GM19193 (cell line): Measurements from ENCODE around the gene EXOC6B.

Source experiments
- POLR2A ChIP-seq: IDR thresholded peaks from 4 replicates; pipeline ENCODE4 v1.6.1; 2011; ENCODE audit not compliant: insufficient read depth, insufficient read length; ENCODE audit errors: extremely low read depth

EXOC6B gene

DNA sequence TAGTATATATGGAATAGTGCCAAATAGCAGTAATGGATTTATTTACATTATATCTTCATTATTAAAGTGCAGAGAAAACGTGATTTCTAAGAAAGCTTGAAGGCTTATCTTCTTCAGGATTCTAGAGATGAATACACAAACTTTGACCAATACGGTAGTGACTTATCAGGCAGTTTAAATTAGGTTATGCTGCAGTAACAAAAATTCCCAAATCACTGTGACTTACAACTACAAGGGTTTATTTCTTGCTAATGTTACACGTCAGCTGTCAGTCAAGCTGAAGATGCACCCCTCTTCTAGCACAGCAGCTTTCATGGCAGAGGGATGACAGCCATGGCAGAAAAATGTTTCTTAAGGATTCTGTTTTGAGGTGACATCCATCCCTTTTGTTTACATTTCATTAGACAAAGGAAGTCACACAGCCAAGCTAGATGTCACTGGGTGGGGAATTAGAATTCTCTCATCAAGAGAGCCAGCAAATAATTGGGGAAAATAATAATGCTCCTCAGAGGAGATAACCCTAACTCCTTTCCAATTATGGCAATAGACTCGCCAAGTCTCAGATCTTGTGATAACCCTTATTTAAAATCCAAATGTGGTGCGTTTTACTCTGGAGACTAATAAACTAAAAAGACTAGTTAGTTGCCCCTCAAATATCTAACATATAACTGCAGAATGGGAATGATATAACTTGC lies 409.9 kb downstream of the EXOC6B start:
- TF ChIP-seq POLR2A, result no peak

DNA sequence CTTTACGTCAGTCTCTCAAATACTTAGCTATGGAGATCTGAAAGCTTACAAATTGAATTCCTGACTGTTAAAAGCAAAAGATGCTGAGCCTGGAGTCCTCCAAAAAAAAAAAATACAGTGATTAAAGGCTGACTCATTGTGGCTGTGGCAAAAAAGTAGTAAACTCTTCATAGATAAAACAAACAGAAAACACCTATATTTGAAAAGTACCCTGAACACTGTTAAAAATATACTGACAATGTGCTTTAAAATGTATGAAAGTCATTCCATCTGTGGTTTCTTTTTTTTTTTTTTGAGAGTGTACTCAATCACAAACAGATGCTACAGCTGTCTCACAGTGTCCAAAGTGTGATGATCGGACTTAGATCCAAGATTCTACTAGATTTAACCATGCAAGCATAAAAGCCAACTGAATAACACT lies 410.6 kb downstream of the EXOC6B start:
- TF ChIP-seq POLR2A, result no peak

DNA sequence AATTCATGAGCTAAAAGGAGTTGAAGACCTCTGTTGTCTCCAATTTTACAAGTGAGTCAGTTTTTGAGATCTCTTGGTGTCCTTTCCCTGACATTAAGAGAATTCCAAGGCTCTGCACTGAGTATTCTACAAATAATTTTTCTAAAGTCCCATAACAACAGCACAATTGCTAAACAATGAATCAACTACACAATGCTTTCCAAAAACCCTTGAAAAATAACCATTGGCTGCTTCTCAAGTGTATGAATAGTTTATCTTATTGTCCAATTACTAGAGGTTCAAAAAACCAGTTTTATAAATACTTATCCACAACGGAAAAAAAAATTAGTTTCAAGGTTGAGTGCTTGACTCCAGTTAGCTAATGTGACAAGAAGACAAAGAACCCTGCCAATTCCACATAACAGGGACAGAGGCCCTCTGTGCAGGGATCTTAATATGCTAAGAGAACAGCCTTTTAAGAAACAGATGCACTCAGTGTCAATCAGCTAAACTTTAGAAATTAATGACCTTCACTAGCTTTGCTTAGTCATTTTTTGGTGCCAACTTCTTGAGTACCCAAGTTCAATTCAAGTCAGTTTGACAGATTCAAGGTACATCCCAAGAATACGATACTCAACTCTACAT lies 411.6 kb downstream of the EXOC6B start:
- TF ChIP-seq POLR2A, result no peak

GRCh38 chr2:72413716-72414115 lies 412.1 kb downstream of the EXOC6B start:
- TF ChIP-seq POLR2A, result no peak

DNA sequence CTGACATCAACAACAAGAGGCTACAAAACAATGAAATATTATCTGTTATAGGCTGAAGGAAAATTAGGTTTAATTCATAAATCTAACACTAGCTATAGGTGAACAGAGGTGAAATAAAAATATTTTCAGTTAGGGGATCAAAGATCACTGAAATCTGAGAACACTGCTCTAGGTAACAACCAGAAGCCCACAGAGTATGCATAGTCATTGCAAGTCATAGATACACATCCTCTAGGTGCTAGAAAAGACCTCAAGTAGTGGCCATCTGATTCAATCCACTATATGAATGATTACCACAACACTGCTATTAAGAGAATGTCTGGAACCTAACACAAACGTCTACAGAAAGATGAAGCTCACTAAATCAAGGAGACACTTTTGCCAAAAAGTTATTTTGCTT lies 413.6 kb downstream of the EXOC6B start:
- TF ChIP-seq POLR2A, result no peak

- TF ChIP-seq POLR2A, result no peak
These were observed 426.0 kb downstream of the EXOC6B start for GRCh38 chr2:72399879-72400278.

DNA sequence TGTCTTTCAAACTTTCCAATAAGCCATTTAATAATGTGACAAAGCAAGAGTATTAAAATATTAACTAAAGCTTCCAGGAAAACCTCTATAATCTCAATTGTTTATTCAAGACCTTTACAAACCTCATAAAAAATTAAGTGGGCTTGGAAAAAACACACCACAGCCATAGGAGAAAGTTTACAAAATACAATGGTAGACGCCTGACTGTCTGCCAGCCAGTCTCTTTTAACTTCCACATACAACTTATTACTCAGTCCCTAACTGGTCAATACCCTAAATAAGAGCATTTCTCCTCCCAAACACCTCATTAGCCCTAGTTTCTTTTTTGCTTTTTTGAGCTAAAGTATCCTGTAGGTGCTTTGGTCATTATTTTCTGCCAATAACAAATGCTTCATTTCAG lies 430.7 kb downstream of the EXOC6B start:
- no peak for TF ChIP-seq POLR2A

- no peak for TF ChIP-seq POLR2A
These were observed 431.2 kb downstream of the EXOC6B start for GRCh38 chr2:72394541-72395070.

DNA sequence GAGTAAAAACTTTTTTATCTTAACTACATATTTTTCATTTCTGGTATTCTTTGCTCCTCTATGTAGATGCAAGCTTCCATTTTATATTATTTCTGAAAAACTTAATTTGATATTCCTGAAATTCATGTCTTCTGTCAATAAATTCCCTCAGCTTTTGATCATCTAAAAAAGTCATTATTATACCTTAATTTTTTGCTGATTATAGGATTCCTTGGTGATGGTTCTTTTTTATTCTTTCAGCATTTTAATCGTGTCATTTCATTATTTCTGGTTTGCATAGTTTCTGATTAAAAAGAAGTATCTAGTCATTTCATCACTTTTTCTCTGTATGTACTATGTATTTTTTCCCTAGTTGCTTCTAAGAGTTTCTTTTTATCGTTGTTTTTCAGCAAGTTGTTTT lies 436.4 kb downstream of the EXOC6B start:
- no peak for TF ChIP-seq POLR2A

DNA sequence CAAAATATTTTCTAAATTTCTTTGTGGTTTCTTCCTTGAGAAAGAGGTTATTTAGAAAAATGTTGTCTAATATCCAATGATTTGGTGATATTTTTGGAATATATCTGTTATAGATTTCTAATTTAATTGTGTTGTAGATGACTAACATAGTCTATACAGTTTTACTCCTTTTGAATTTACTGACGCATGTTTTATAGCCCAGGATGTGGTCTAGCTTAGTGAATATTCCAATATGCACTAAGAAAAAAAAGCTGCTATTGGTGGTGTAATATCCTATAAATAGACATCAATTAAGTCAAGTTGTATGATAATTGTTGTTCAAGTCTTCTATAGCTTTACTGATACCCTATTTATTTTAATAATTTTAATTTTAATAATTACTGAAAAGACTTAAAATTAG lies 437.6 kb downstream of the EXOC6B start:
- no peak for TF ChIP-seq POLR2A

DNA sequence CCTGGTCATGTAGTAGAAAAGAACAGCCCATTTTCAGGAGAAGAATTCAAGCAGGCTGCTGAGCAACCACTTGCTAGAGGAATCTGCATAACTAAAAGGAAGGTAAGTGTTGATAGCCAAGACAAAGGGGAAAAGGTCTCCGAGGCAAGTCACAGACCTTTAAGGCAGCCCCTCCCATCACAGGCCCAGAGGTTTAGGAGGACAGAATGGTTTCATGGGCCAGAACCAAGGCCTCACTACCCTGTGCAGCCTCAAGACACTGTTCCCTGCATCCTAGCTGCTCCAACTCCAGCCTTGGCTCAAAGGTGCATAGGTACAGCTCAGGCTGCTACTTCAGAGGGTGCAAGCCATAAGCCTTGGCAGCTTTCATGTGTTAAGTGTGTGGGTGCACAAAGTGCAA lies 439.5 kb downstream of the EXOC6B start:
- no peak for TF ChIP-seq POLR2A

DNA sequence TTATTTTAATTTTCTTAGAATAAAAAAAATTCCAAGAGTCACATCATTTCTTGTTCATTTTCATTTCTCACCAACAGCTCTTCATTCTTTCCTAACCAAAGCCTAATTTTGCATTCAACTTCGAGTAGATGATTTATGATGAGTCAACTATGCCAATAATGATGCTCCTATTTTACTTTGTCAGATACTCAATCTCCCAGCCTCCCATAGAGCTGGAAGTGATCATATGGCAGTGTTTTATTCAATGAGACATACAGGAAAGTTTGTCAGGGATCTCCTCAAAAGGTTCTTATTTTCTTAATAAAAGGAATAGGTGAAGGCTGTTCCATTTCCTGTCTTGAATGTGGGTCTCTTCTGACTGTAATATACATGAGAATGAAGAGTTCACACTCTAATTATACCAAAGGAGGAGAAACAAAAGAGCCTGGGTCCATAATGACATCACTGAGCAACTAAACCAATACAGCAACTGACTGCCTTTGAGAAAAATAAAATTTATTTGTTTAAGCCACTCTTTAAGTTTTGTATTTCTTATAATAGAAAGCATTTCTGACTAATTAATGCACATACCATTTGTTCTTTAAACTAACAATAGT lies 447.0 kb downstream of the EXOC6B start:
- no peak for TF ChIP-seq POLR2A

GRCh38 chr2:72367530-72368225 lies 458.2 kb downstream of the EXOC6B start:
- no peak for TF ChIP-seq POLR2A

DNA sequence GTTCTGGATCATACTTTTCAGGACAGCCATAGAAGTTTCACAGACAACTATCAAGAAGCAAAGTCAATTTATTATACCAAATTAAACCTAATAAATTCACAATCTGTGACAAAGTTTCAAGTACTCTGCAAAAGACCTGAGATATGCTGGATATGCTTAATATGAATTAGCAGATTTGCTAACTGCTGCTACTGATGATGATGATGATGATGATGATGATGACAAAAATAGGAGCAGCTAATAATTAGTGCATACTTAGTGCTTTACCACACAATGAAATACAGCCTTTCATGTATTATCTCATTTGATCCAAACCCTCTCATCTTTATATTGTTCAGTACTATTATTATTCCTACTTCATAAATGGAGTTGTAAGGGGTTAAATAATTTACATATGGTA lies 462.4 kb downstream of the EXOC6B start:
- no peak for TF ChIP-seq POLR2A

DNA sequence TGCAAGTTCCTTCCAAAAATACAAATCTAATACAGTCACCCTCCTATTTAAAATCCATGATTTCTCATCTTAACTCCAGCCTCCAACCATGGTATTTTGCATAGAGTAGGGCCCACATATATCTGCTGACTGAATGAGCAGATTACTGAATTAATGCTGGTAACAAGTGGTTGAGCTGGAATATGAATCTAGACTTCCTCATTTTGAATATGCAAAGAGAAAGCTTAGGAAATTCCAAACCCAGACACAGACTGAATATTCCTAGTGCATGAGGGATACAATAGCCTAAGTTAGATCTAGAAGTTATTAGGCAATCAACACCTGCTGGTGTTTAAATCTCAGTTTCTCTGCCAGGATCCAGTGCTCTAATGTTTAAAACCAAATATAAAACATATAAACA lies 463.1 kb downstream of the EXOC6B start:
- TF ChIP-seq POLR2A, result no peak
